ENCODE data around the gene EPAS1.

GRCh38 chr2:46273919-46274318, 23.3 kb upstream of the EPAS1 start:
- TF ChIP-seq E2F1 (CRISPR knock-in tag; IDR thresholded peaks at IDR 0.05) (no peak), ATF6 (CRISPR knock-in tag; IDR thresholded peaks at IDR 0.05) (no peak), ELF4 (CRISPR knock-in tag; IDR thresholded peaks at IDR 0.05; ENCODE audit: low read depth) (no peak), ZNF416 (CRISPR knock-in tag; IDR thresholded peaks at IDR 0.05) (no peak), ZNF263 (CRISPR knock-in tag; IDR thresholded peaks at IDR 0.05; ENCODE audit: low read depth) (no peak), ETV6 (CRISPR knock-in tag; IDR thresholded peaks at IDR 0.05) (no peak), NFYB (CRISPR knock-in tag; conservative IDR thresholded peaks at IDR 0.05; ENCODE audit: low read depth) (no peak), CBFB (CRISPR knock-in tag; IDR thresholded peaks at IDR 0.05; ENCODE audit: low read depth) (no peak), SOX15 (CRISPR knock-in tag; IDR thresholded peaks at IDR 0.05) (no peak), JUN (CRISPR knock-in tag; IDR thresholded peaks at IDR 0.05) (no peak), CREB1 (CRISPR knock-in tag; IDR thresholded peaks at IDR 0.05) (no peak)
- TF ChIP-seq, protein P1, sequence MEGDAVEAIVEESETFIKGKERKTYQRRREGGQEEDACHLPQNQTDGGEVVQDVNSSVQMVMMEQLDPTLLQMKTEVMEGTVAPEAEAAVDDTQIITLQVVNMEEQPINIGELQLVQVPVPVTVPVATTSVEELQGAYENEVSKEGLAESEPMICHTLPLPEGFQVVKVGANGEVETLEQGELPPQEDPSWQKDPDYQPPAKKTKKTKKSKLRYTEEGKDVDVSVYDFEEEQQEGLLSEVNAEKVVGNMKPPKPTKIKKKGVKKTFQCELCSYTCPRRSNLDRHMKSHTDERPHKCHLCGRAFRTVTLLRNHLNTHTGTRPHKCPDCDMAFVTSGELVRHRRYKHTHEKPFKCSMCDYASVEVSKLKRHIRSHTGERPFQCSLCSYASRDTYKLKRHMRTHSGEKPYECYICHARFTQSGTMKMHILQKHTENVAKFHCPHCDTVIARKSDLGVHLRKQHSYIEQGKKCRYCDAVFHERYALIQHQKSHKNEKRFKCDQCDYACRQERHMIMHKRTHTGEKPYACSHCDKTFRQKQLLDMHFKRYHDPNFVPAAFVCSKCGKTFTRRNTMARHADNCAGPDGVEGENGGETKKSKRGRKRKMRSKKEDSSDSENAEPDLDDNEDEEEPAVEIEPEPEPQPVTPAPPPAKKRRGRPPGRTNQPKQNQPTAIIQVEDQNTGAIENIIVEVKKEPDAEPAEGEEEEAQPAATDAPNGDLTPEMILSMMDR (IDR thresholded peaks at IDR 0.05) = no peak

Measured in WTC11 (cell line).